ENCODE data around the gene NDST1.

DNA sequence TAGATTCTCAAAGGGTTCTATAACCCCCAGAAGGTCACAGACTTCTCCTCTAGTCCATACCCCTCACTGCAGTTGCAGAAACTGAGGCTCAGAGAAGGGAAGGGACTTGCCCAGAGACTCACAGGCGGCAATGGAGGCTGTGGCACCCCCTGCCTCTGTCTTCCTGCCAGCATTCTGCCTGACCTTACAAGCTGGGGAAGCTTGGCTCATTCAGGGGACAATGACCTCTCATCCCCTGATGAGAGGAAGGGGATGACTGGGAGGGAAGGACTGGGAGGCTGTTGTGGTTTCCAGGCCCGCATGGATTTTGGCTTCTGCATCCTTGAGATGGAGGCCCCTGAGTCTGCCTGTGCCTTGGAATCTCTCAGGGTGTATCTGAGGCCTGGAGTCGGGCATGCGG is 897 bp downstream of the NDST1 start:
- no peak for TF ChIP-seq POLR2A (IDR thresholded peaks at IDR 0.05)
- no peak for TF ChIP-seq CTCF (IDR thresholded peaks at IDR 0.05 in 4 of 5, conservative IDR thresholded peaks at IDR 0.05 in 1 of 5)

Measured in gastrocnemius medialis (tissue), 4 donors.